K562 (cell line): ENCODE data around the gene NETO1. TPM values are rescaled to one million over a fixed set of nuclear protein-coding genes. Genes with fewer than 3 reads are reported as not detected.

Experiments used
- ATF4 ChIP-seq: fragments of 450-650 bp; formaldehyde crosslinking; IDR thresholded peaks from 2 replicates; pipeline ENCODE4 v1.4.0; 2022; ENCODE audit warnings: mild to moderate bottlenecking, moderate library complexity
- CBFB ChIP-seq: sonication (generic); formaldehyde crosslinking; IDR thresholded peaks from 2 replicates; pipeline ENCODE4 v1.4.0; 2020; ENCODE audit warnings: mild to moderate bottlenecking, missing genetic modification reagents
- CHD7 ChIP-seq: fragments of 200-600 bp; sonication (generic); IDR thresholded peaks from one replicate; pipeline ENCODE4 v1.6.1; 2012; ENCODE audit warnings: mild to moderate bottlenecking, low read depth, low read length, inconsistent platforms
- RBM22 ChIP-seq: fragments of 200-400 bp; formaldehyde crosslinking; IDR thresholded peaks from 2 replicates; pipeline ENCODE4 v1.6.1; 2018; ENCODE audit warnings: low read length, low read depth; ENCODE audit not compliant: poor library complexity, severe bottlenecking
- SMAD2 ChIP-seq: fragments of 150-350 bp; IDR thresholded peaks from 2 replicates; pipeline ENCODE4 v1.6.1; 2014; ENCODE audit warnings: low read depth, mild to moderate bottlenecking, low read length
- ZNF253 ChIP-seq: fragments of 250-450 bp; sonication (Bioruptor Pico); conservative IDR thresholded peaks from 2 replicates; pipeline ENCODE4 v1.6.1; 2021; ENCODE audit warnings: mild to moderate bottlenecking
- ZNF398 ChIP-seq: fragments of 250-450 bp; sonication (Bioruptor Pico); IDR thresholded peaks from 2 replicates; pipeline ENCODE4 v1.8.0; 2021; ENCODE audit warnings: moderate library complexity, mild to moderate bottlenecking, inconsistent platforms
- ZNF444 ChIP-seq: fragments of 250-450 bp; sonication (Bioruptor Pico); IDR thresholded peaks from 2 replicates; pipeline ENCODE4 v1.4.0; 2020; ENCODE audit warnings: mild to moderate bottlenecking, moderate library complexity
- ZNF639 ChIP-seq, 2 experiments: fragments of 200-800 bp in 1 of 2; sonication (Bioruptor generic) in 1 of 2; sonication (generic) in 1 of 2; formaldehyde crosslinking in 1 of 2; IDR thresholded peaks in 1 of 2; conservative IDR thresholded peaks in 1 of 2; 2 replicates each; pipeline versions ENCODE4 v1.5.0 to v1.6.1; 2016 to 2020; ENCODE audit warnings: missing compliant biosample characterization in 1 of 2, missing genetic modification characterization in 1 of 2, missing genetic modification reagents in 1 of 2
- polyA plus RNA-seq, 8 experiments: library from polyadenylated mRNA; depleted of rRNA in 4 of 8; stranded (reverse) in 5 of 8; unstranded in 3 of 8; fragments of >200 nt; fragmentation: Nextera tagmentation in 2 of 8; fragmentation: Illumina TruSeq in 1 of 8; extraction: Ambion mirVana in 2 of 8; extraction: Trizol in 1 of 8; gene quantifications; 2 replicates each; pipeline versions ENCODE4 v1.2.1 to v1.2.3, GENCODE V29; 2011 to 2014; ENCODE audit warnings: inconsistent platforms in 1 of 8, missing spikeins in 1 of 8
- total RNA-seq, 7 experiments: library from RNA; depleted of rRNA in 6 of 7; stranded (reverse); fragments of >200 nt in 6 of 7; fragmentation: Illumina TruSeq in 2 of 7; extraction: Trizol in 2 of 7; gene quantifications; 2 replicates each; pipeline versions ENCODE4 v1.2.1 to v1.2.3, GENCODE V29; 2011 to 2021; ENCODE audit warnings: low replicate concordance in 1 of 7

NETO1 gene
- total and polyA plus RNA-seq, 9 of the 15 experiments (the other 6 are each of a cell fraction or from before 2014, with no cell fraction given) = not detected

GRCh38 chr18:72727776-72728175, 140.0 kb downstream of the NETO1 start (continued):
- no peak for TF ChIP-seq CHD7
- no peak for TF ChIP-seq ZNF639 (CRISPR knock-in tag; conservative IDR thresholded peaks at IDR 0.05 in 1 of 2, IDR thresholded peaks at IDR 0.05 in 1 of 2)
- no peak for TF ChIP-seq CBFB (CRISPR knock-in tag)
- TF ChIP-seq ZNF253 = no peak
- no peak for TF ChIP-seq SMAD2
- TF ChIP-seq ZNF444 (CRISPR knock-in tag) = no peak
- no peak for TF ChIP-seq ZNF398 (CRISPR knock-in tag)
- TF ChIP-seq ATF4 (CRISPR knock-in tag) = no peak
- TF ChIP-seq RBM22 = no peak
- TF ChIP-seq, all 486 proteins: peak for 0
